T-helper 2 cell treated with Interferon-gamma antibody and Interleukin-4, amounts not matched to agents 5 μg/mL and 100 μg/mL, for 36 hours (primary cell): ENCODE data around the gene SFMBT1.

Experiments used
- DNase-seq: peaks from one replicate; pipeline ENCODE4 v3.0.0; 2021; ENCODE audit warnings: low spot score
- H3K27ac Mint-ChIP-seq: one replicate; pipeline ENCODE4 v1.8.0; 2021; ENCODE audit warnings: mild to moderate bottlenecking, mixed read lengths
- H3K27me3 Mint-ChIP-seq: one replicate; pipeline ENCODE4 v1.8.0; 2021; ENCODE audit warnings: low read depth, mixed read lengths
- H3K36me3 Mint-ChIP-seq: one replicate; pipeline ENCODE4 v1.8.0; 2021; ENCODE audit warnings: low read depth, mixed read lengths
- H3K4me1 Mint-ChIP-seq: one replicate; pipeline ENCODE4 v1.8.0; 2021; ENCODE audit warnings: low read depth, mixed read lengths
- H3K4me3 Mint-ChIP-seq: one replicate; pipeline ENCODE4 v1.8.0; 2022; ENCODE audit warnings: mild to moderate bottlenecking, moderate library complexity, mixed read lengths
- H3K9me3 Mint-ChIP-seq: one replicate; pipeline ENCODE4 v1.8.0; 2021; ENCODE audit warnings: mixed read lengths

Gene SFMBT1

DNA sequence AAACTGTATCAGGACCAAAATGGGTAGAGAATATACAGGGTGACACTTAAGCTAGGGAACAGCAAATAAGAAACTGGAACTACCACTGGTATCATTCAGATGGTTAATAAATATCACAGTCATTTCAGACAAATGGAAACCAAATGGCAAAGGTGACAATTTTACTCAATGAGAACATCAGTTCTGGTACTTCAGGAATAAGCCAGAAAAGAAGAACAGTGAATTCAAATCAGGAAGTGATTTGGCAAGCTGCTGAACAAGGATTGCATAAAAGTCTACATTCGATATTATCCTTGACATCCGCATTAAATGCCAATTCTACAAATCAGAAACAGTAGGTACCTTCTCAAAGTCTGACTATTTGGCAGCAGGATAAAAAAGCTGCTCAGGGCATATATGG lies 125.0 kb downstream of the SFMBT1 start:
- Mint-ChIP-seq H3K9me3 (no peaks in the 10 kb centered on the region), H3K36me3 (peaks cover 37% of the 10 kb centered on the region), H3K4me3 (no peak overlapping the region), H3K27me3 (no peaks in the 10 kb centered on the region), H3K27ac (no peak overlapping the region), H3K4me1 (peaks cover 13% of the 10 kb centered on the region)
- DNase-seq, result no peak

DNA sequence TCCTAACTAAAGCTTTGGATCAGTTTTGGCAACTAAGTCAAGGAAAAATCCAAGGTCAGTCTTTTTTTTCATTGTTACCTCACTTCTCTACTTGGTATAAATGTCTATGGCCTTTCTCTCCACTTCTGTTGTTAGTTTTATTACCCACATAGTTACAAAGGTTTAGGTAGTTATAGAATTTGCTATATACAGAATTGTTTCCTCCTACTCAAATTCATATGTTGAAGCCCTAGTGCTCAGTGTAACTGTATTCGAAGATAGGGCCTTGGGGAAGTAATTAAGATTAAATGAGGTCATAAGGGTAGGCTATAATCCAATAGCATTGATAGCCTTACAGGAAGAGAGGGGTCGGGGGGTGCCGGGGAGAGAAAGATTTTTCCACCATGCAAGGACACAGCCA lies 128.8 kb downstream of the SFMBT1 start:
- DNase-seq, result no peak
- no peak overlapping the region for H3K27ac Mint-ChIP-seq
- H3K27me3 Mint-ChIP-seq, result no peaks in the 10 kb centered on the region
- no peaks in the 10 kb centered on the region for H3K9me3 Mint-ChIP-seq
- peaks cover 26% of the 10 kb centered on the region for H3K36me3 Mint-ChIP-seq
- H3K4me1 Mint-ChIP-seq, result peaks cover 3% of the 10 kb centered on the region
- no peak overlapping the region for H3K4me3 Mint-ChIP-seq

DNA sequence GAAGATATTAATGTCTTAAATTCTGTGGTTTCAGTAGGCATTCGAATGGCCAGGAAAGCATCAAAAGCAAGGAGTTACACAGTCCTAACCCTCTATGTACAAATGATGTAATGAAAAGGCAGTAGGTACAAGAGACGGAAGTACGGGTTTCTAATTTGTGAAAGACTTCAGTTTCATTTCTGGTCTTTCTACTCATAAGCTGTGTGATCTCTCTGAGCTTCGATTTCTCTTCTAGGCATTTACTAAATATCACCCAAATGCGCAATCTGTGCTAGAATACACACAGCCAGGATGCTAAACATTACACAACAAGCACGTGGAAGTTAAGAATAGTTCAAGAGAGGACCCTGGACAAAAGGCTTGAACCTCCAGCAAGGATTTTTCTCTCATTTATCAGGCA lies 130.6 kb downstream of the SFMBT1 start:
- no peak for DNase-seq
- Mint-ChIP-seq H3K9me3 (no peaks in the 10 kb centered on the region), H3K36me3 (peaks cover 30% of the 10 kb centered on the region), H3K4me1 (no peaks in the 10 kb centered on the region), H3K4me3 (no peak overlapping the region), H3K27me3 (no peaks in the 10 kb centered on the region), H3K27ac (no peak overlapping the region)

DNA sequence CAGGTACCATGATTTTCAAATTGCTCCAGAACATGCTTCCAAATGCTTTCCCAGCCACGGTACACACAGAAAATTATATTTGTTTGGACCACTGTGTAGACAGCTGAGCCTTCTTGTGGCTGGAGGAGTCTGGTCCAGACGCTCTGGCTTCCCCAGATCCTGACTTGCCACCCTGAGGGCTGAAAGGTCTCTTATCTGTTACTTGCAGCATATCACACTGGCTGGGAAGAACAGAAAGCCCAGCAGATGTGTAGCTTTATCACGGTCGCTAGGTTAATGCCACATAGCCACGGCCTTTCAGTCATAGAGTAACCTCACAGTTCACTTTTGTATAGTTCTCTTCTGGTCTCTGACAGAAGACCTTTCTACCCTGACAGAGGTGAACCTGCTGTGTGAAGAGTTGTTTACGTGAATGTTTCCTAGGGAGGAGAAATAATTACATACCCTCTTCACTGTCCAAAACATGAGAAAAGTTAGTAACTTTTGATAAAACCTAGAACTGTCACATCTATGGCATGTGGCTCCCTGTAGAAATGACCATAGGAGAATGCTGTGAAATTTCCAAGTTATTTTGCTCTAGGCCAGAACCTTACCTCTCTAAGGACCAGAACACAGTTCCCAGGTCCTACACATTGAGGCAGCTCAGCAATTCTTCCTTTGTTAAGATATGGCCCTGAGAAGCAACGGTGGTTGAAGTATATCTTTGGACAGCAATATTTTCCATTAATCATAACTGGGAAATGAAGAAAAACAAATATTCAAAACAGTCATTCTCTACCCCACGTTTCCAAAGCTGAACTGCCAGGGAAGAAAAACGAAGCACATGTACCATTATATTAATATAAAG lies 132.8 kb downstream of the SFMBT1 start:
- no peak overlapping the region for H3K4me3 Mint-ChIP-seq
- no peaks in the 10 kb centered on the region for H3K4me1 Mint-ChIP-seq
- peaks cover 26% of the 10 kb centered on the region for H3K36me3 Mint-ChIP-seq
- H3K9me3 Mint-ChIP-seq, result no peaks in the 10 kb centered on the region
- DNase-seq, result no peak
- H3K27me3 Mint-ChIP-seq, result no peaks in the 10 kb centered on the region
- no peak overlapping the region for H3K27ac Mint-ChIP-seq

DNA sequence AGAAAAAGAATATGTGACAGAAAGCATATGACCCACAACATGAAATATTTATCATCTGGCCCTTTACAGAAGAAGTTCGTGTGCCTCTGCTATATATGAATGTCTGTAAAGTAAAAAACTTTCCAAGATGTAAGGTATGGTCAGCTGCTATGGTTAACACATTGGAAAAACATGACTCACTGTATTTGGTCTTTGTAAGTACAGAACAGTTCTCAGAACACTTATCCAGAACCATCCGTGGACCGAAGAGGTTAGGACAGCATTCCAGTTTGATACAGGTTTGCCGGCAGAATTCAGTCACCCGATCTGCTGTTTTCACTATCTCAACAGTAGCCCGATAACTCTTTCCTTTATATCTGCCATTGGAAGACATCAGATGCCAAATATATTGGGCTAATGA lies 135.1 kb downstream of the SFMBT1 start:
- H3K9me3 Mint-ChIP-seq, result no peaks in the 10 kb centered on the region
- peaks cover 33% of the 10 kb centered on the region for H3K36me3 Mint-ChIP-seq
- H3K27ac Mint-ChIP-seq, result no peak overlapping the region
- H3K4me3 Mint-ChIP-seq, result no peak overlapping the region
- DNase-seq, result no peak
- H3K4me1 Mint-ChIP-seq, result no peaks in the 10 kb centered on the region
- H3K27me3 Mint-ChIP-seq, result no peaks in the 10 kb centered on the region

DNA sequence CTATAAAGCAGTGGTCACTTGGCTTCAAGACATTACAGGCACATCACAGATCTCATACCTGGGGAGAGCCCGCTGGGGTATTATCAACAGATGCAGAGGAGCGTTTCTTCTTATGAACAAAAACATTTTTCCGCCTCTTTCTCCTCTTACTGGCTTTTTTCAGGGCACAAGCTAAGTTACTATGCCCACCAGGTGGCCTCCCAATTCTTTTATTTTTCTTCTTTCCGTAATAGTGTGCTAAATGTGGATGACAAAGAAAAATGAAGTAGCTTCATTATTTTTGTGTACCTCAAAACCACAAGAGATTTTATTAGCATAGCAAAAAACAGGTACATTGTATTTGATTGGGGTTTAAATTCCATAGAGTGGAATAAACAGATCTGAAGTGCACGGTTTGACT lies 138.4 kb downstream of the SFMBT1 start:
- DNase-seq, result no peak
- no peaks in the 10 kb centered on the region for H3K9me3 Mint-ChIP-seq
- H3K36me3 Mint-ChIP-seq, result peaks cover 36% of the 10 kb centered on the region
- H3K27ac Mint-ChIP-seq, result no peak overlapping the region
- no peak overlapping the region for H3K4me3 Mint-ChIP-seq
- no peaks in the 10 kb centered on the region for H3K27me3 Mint-ChIP-seq
- H3K4me1 Mint-ChIP-seq, result no peaks in the 10 kb centered on the region

DNA sequence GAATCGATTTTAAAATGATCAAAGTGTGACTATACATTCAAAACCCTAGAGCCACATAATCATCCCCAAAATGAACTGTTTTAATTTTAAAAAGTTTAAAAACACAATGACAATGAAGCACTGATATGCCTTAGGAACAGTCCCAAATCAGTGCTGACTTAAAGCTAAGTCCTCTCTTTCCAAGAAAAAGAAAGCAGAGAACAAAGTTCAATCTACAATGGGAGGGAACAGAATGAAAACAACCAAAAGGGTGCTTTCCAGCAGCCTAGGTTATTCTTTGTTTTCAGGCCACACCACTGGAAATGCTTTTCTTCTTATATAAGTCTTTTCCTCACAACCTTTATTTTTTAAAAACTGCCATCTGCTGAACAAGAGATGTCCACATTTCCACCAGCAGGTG lies 141.3 kb downstream of the SFMBT1 start:
- Mint-ChIP-seq H3K36me3 (peaks cover 27% of the 10 kb centered on the region), H3K27me3 (no peaks in the 10 kb centered on the region), H3K4me1 (no peaks in the 10 kb centered on the region), H3K27ac (no peak overlapping the region), H3K4me3 (no peak overlapping the region), H3K9me3 (no peaks in the 10 kb centered on the region)
- DNase-seq, result no peak

DNA sequence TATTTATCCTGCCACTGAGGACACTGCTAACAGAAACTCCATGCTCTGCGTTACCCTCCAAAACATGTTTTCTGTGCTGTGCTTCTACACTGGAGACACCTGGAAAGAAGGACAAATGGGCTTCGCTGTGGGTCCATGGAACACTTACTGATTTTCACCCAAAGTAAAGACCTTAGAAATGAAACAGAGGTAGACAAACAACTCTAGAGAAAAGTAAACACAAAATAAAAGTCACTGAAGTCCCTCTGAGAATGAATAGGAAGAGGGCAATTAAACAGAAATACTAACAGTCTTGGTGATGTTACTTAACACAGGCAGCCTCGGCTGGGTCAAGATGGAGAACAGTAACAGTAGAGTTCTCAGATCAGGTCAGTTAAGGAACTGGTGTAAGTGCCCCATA lies 141.9 kb downstream of the SFMBT1 start:
- Mint-ChIP-seq H3K36me3 (peaks cover 26% of the 10 kb centered on the region), H3K27me3 (no peaks in the 10 kb centered on the region), H3K27ac (no peak overlapping the region), H3K9me3 (no peaks in the 10 kb centered on the region), H3K4me3 (no peak overlapping the region), H3K4me1 (no peaks in the 10 kb centered on the region)
- no peak for DNase-seq

DNA sequence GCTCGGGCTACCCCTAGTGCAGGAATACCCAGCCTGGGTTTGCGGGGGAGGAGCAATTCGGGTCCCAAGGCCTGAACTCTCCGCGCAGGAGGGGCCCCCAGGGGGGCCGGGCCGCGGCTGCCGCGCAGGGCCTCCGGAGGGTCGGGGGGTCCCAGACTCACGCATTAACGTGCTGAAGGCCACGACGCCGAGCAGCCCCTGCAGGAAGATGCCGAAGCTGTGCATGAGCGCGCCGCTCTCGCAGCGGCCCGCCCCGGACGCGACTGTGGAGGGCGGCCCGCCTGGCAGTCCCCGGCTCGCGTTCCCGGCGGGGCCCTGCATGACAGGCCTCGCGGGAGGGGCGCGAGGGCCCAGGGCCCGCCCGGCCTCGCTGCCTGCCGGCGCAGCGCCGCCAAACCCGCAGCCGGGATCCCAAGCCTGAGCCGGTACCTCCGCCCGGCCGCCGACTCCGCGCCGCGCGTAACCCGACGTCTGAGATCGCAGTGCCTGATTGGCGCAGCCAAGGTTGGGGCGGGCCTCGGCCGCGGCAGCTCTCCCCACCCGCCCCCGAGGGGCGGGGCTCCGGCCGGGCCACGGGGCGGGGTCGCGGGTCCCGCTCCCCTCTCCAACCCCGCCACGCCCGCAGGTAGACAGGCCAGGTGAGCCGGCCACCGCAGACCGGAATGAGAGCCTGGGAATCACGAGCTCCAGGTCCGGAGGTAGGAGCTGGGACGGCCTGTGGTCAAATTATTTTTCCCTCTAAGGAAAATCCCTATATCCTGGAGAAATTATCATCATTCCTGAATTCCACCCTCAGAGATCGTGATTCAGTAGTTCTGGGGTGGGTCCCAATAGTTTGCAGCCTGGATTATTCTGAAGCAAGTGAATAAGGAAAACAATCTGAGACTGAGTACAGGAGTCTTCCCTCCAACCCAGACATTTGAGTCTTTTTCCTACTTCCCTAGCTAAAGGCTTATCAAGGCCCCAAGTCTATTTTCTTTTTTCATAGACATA lies 148.4 kb downstream of the SFMBT1 start, which contains the start of gene STIMATE:
TSS of gene STIMATE (minus strand) at position 419 of the 993 bp plus-strand sequence. CDS start at position 321, 98 bp downstream.
- peak within 1 kb of the TSS; percentile 94 for H3K4me3 Mint-ChIP-seq
- peaks cover 38% of the 10 kb centered on the region for H3K4me1 Mint-ChIP-seq
- H3K27me3 Mint-ChIP-seq, result no peaks in the 10 kb centered on the region
- H3K36me3 Mint-ChIP-seq, result peaks cover 16% of the 10 kb centered on the region
- no peaks in the 10 kb centered on the region for H3K9me3 Mint-ChIP-seq
- peak; percentile 88 for DNase-seq
- peak within 1 kb of the TSS; percentile 74 for H3K27ac Mint-ChIP-seq

DNA sequence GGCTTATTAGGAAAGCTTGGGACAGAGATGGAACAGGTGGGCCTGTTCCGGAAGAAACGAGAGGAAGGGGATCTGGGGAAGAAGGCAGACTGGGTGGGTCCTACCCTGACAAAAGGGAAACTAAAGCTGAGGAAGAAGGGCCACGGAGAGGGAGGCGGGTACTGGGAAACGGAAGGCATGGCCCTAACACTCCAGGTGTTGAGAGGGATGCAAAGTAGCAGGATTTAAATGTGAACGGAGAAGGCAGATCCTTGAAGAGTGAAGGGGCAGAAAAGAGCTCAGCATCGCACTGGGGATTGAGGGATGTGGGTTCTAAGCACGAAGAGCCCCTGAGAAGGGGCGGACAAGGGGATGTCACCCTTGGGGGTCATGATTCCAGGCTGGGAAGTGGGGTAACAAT lies 149.3 kb downstream of the SFMBT1 start:
- Mint-ChIP-seq H3K4me1 (peaks cover 44% of the 10 kb centered on the region), H3K9me3 (no peaks in the 10 kb centered on the region), H3K27ac (peak overlapping the region; percentile 67), H3K4me3 (peak overlapping the region; percentile 94), H3K36me3 (peaks cover 14% of the 10 kb centered on the region), H3K27me3 (no peaks in the 10 kb centered on the region)
- DNase-seq, result no peak

DNA sequence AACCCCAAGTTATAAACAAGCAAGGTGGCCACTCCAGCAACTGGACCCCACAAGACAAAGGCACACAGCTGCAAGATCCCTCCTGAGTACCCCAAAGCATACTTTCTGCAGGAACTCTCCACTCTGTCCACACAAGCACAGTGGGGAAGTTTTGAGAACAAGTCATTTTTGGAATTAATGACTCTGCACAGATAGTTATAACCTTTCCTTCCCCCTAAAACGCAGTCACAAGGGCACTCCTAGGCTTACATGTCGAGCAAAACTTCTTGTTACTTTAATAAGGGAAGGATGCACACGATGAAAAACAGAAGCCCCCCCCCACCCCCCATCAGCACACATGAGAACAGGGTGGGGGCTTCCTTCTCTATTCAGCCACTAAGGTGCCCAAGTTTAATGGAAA lies 149.7 kb downstream of the SFMBT1 start:
- H3K27ac Mint-ChIP-seq, result peak overlapping the region; percentile 67
- peaks cover 48% of the 10 kb centered on the region for H3K4me1 Mint-ChIP-seq
- no peaks in the 10 kb centered on the region for H3K9me3 Mint-ChIP-seq
- peak overlapping the region; percentile 94 for H3K4me3 Mint-ChIP-seq
- no peaks in the 10 kb centered on the region for H3K27me3 Mint-ChIP-seq
- H3K36me3 Mint-ChIP-seq, result peaks cover 14% of the 10 kb centered on the region
- DNase-seq, result no peak

DNA sequence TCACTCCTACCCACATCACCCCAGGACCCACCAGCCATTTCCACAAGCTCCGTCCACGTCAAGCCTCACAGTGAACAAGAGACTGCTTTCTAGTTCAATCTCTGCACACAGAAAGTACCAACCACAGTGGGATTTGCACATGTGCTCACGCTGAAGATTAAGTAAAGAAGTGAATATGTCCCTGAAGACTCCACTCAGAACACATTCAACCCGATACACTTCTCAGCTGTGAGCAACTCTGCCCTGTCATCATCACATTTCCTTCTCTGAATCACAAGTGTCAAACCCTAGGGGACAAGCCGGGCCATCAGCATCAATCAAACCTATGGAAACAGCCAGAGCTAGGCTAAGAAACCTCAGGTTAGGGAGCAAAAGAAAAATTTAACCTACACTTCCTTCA lies 150.5 kb downstream of the SFMBT1 start:
- Mint-ChIP-seq H3K27me3 (no peaks in the 10 kb centered on the region), H3K9me3 (no peaks in the 10 kb centered on the region), H3K4me1 (peaks cover 48% of the 10 kb centered on the region), H3K27ac (peak overlapping the region; percentile 6), H3K4me3 (peak overlapping the region; percentile 94), H3K36me3 (peaks cover 14% of the 10 kb centered on the region)
- peak; percentile 36 for DNase-seq

DNA sequence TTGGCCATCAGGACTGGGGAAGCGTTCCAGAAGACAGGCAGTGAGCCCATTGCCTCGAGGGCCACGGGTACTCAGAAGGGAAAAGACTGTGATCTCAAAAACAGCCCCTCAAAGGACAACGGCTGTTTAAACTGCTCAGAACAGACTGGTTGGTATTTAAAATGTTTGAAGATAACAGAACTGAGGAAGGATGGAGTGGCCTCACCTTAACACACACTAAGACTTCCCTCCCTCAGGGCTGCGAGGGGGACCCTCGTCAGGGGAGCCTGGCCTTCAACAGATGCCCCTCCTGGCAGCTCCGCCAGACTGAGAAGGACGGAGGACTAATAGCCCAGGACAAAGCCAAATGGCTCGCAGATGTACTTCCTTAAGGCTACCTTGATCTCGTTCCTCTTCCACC lies 151.1 kb downstream of the SFMBT1 start:
- no peaks in the 10 kb centered on the region for H3K9me3 Mint-ChIP-seq
- no peaks in the 10 kb centered on the region for H3K27me3 Mint-ChIP-seq
- H3K27ac Mint-ChIP-seq, result no peak overlapping the region
- peaks cover 16% of the 10 kb centered on the region for H3K36me3 Mint-ChIP-seq
- H3K4me1 Mint-ChIP-seq, result peaks cover 48% of the 10 kb centered on the region
- no peak overlapping the region for H3K4me3 Mint-ChIP-seq
- no peak for DNase-seq

DNA sequence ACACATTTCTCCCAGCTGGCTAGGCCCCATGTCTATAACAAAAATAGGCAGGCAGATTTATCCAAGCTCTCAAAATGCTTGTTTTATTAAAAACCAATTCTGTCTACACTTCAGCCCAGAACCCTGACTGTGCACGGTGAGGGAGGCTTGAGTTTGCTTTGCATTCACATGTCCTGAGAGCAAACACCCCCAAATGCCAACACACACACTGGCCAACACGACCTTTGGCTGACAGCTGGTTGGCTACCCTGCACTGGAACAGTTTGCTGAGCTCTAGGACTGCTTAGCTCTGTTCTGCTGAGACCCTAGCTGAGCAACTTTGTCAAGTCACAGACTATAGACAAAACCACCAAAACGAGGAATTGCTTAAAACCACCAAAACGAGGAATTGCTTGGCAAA lies 152.2 kb downstream of the SFMBT1 start:
- Mint-ChIP-seq H3K27ac (peak overlapping the region; percentile 83), H3K27me3 (no peaks in the 10 kb centered on the region), H3K9me3 (no peaks in the 10 kb centered on the region)

More for the DNA sequence above, 152.2 kb downstream of the SFMBT1 start:
- H3K4me3 Mint-ChIP-seq, result peak overlapping the region; percentile 78
- peaks cover 48% of the 10 kb centered on the region for H3K4me1 Mint-ChIP-seq
- no peak for DNase-seq
- peaks cover 16% of the 10 kb centered on the region for H3K36me3 Mint-ChIP-seq
